NCI-H146 treated with DMSO at 0.1 percent for 48 hours (cell line): ENCODE data around the gene SOX6.

Experiments
- DNase-seq: peaks from one replicate; lab custom pipeline; 2025; ENCODE audit not compliant: unreplicated experiment; lab: John Stamatoyannopoulos, UW

SOX6 gene

DNA sequence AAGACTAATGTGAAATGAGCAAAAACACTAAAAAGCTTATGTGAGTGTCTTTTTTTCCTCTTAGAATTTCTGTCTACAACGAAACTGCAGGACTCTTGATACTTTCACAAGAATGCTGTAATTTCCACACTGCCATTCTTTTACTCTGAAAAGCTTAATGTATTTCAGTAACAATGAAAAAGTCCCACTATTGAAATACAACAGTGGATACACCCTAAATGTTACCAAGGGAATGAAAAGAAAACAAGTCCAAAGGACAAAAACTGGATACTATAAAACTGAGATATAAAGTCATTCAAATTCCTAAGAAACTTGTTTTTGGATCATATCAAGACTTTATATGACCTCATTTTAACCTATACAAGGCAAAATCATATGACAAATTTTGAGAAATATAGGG, 77.4 kb downstream of the SOX6 start:
- DNase-seq: no peak

DNA sequence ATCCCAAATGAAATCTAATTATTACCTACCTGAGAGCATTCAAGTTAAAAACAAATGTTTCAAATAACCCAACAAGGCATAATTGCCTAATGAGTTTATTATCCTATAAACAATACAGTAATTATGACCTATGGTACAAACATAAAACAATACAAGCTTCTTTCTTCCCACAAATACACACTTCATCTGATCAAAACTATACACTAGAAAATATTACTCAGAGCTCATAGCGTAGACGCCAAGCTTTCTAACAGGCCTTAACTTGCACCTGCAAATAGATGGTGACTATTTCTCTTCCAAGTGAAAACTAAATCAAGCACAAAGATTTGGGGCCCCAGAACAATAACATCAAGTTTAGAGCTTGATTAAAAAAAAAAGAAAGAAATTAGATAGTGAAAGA, 78.1 kb downstream of the SOX6 start:
- DNase-seq: no peak

GRCh38 chr11:16276251-16276650, 80.1 kb downstream of the SOX6 start:
- DNase-seq: no peak

- no peak for DNase-seq
These were observed 85.1 kb downstream of the SOX6 start for GRCh38 chr11:16271258-16271657.

DNA sequence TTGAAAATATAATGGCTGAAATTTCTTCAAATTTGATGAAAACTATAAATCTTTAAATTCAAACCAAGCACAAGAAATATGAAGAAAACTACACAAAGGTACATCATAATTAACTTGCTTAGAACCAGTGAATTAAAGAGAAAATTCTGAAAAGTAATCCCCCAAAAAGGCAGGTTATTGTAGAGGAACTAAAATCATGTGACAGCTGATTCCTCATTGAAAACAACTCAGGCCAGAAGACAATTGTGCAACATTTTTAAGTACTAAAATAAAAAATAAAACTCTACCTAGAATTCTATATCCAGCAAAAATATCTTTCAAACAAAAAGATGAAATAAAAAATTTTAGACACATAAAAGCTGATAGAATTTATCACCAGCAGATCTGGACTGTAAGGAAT, 90.3 kb downstream of the SOX6 start:
- DNase-seq: no peak

DNA sequence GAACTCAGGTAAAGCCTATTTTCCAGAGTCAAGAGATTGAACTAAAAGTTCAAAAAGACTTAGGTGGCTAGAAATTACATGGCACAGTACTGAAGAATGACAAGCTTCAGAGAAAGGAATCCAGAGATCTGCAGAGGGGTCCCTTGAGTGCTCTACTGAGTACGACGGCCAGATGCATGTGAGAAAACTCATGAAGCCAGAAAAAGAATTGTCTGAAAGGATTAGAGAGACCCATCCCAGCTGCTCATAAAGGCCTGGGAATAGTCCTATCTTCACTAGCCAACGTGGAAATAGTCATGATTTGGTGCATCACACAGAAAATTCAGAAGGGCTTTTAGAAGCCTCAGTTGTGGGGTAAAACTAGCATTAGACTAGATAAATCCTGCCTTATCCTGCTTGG, 91.3 kb downstream of the SOX6 start:
- no peak for DNase-seq

DNA sequence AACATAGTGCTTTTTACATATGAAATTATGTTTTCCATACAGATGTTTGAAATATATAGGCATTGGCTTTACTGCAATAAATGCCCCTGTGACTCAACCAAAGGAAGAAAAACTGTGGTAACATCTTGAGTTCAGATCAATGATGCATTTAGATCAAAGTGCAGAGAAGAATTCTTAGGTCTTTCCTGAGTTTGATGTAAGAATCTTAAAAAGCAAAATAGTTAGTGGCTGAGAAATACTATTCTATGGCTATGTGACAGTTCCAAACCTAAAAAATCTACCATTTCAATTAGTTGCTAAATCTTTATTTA, 93.7 kb downstream of the SOX6 start:
- DNase-seq: no peak

GRCh38 chr11:16261836-16262644, 94.3 kb downstream of the SOX6 start:
- no peak for DNase-seq

DNA sequence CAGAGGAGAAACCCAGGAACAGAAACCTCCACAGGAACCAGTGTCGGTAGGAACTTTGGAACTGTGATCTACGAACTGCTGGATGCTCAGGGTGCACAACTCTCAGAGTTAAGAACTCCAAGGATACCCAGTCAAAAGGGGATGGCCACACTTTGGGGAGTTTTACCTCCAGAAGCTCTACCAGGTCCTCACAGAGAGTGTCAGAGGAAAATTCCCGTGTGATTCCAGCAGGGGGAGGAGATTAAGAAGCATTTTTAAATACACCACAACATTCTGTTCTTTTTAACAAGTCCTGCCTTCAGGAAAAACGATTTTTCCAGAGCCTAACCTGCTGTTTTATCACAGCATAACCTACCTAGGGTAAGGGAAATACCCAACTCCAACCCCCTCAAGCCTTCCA, 104.0 kb downstream of the SOX6 start:
- no peak for DNase-seq

DNA sequence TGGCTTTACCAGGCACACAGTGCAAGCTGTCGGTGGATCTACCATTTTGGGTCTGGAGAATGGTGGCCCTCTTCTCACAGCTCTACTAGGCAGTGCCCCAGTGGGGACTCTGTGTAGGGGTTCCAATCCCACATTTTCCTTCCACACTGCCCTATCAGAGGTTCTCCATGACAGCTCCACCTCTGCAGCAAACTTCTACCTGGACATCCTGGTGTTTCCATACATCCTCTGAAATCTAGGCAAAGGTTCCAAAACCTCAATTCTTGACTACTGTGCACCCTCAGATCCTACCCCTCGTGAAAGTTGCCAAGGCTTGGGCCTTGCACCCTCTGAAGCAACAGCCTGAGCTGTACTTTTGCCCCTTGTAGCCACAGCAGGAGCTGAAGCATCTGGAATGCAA, 108.1 kb downstream of the SOX6 start:
- no peak for DNase-seq

DNA sequence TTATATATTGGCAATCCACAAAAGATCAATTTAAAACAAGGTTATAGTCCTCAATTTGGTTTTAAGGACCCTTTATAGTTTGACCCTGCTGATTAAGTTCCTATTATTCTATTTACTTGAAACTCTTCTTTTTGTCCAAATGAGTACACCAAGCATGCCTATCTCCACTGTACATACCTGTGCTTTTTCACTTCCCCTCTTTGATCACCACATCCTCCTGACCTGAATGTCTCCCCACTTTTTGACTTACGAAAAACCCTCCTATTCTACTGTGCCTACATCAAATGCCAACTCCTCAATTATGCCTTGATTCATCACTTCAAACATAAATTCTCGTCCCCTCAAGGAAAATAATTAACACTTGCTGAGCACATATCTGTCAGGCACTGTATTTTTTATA, 113.5 kb downstream of the SOX6 start:
- DNase-seq: no peak

DNA sequence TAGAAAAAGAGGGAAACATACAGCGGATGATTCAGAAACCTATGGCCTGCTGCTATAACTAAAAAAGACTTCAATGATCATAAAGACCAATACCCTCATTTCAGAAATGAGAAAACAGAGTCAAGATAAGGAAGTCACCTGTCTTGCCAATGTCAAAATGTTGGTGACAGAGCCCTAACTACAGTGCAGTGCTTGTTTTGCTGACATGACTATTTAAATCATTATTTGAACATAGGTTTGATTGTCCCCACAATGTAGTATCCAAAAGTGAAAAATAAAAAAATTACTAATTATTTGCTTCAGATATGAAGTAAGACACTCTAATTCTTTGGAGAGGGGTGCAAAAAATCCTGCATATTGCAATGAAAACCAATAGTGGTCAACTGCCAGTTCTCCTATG, 115.7 kb downstream of the SOX6 start:
- no peak for DNase-seq

GRCh38 chr11:16239141-16240105, 116.9 kb downstream of the SOX6 start:
- no peak for DNase-seq

GRCh38 chr11:16226245-16226644, 130.1 kb downstream of the SOX6 start:
- no peak for DNase-seq

GRCh38 chr11:16225623-16226022, 130.7 kb downstream of the SOX6 start:
- no peak for DNase-seq

DNA sequence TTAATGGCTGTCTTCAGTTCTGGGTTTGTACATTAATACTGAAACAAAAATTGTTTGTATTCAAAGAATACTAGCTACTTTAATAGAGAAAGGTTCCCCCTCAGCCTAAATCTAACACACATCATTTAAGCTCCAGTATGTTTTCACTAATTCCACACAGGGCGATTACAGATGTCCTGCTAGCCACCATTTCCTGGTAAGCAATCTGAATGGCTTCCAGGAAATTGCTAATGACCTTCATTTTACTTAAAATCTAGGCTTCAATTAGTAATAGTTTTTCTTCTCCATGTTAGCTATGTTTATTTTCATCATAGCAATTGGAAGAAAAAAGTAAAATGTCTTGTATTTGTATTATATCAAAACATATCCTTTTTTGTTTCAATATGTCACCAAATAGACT, 132.8 kb downstream of the SOX6 start:
- DNase-seq: no peak

GRCh38 chr11:16217631-16218030, 138.7 kb downstream of the SOX6 start:
- no peak for DNase-seq

GRCh38 chr11:16216831-16217230, 139.5 kb downstream of the SOX6 start:
- DNase-seq: no peak

- no peak for DNase-seq
These were observed 141.0 kb downstream of the SOX6 start for GRCh38 chr11:16215352-16215751.

- DNase-seq: no peak
These were observed 144.9 kb downstream of the SOX6 start for GRCh38 chr11:16211407-16211806.

- no peak for DNase-seq
These were observed 152.1 kb downstream of the SOX6 start for GRCh38 chr11:16204261-16204660.

- DNase-seq: no peak
These were observed 160.7 kb downstream of the SOX6 start for GRCh38 chr11:16195651-16196050.
